NK-92 (cell line): ENCODE measurements around the gene PCYT2.

Experiments
- DNase-seq: peaks from one replicate; lab custom pipeline; 2025; ENCODE audit not compliant: unreplicated experiment; lab: John Stamatoyannopoulos, UW

Gene PCYT2

DNA sequence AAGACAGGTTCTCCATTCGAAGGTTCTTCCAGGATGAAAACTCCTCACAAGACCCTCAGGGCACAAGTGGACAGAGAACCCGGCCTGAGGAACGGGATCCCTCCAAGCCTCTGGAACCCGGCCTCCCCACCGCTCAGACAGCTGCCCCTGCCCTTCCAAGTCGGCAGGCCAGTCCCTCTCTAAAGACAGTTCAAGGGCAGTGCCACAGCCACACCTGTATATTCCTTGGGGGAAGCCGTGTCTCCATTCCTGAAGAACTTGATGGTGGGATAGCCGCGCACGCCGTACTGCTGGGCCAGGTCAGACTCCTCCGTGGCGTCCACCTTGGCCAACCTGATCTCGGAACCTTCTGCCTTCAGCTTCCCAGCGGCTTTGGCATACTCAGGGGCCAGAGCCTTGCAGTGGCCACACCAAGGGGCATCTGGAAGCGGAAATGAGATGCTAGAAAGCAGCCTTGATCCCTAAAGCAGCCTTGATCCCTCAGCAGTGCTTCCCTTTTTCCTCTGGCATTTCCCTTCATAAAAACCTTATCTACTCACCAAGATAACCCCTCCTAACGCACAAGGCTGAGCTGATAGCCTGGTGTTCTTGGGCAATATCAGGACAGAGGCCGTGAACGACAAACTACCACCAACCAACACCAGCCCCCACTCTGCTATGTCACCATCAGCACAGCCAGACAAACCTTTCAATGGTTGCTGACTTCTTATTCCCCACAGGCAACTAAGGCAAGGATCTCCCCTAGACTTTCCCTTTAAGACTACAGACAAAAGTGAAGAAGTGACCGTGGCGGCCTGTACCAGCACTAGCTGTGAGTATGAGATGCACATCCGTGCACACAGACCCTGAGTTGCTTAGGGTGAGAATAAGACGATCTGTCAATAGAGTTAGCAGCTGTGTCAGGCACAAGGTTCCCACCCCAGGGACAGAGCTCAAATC lies 52.0 kb downstream of the PCYT2 start:
- DNase-seq, result no peak

- DNase-seq, result no peak
These were observed 52.8 kb downstream of the PCYT2 start for GRCh38 chr17:81858170-81858966.

DNA sequence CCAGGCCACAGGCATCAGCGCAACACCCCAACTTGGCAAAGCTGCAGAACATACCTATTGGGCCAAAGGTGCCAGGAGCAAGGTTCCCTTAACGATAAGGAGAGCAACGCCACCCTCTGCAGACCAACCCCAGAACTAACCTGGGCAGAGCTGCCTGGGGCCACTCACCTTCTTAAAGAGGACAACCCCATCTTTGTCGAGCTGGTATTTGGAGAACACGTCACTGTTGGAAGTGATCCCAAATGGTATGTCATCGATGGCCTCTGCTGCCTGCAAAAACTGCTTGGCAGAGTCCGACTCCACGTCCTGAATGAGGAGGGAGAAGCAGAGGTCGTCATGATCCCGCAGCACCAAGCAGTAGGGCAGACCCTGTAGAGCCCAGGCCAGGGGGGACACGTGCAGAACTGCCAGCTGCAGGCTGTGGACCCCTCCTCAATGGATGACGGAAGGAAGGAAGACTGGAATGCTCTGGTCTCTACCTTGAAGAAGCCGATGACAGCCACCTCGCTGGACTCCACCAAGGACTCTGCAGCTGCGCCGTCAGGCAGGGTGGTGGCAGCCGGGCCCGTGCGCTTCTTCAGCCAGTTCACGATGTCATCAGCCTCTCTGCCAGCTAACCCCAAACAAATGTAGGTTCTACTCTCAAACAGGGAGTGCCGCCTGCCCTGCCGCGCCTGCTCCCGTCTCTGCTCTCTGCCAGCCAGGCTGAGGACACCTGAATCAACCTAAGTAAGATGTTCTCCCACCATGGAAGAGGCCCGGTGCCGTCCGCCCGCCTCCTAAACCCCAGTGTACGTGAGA lies 56.0 kb downstream of the PCYT2 start:
- no peak for DNase-seq

DNA sequence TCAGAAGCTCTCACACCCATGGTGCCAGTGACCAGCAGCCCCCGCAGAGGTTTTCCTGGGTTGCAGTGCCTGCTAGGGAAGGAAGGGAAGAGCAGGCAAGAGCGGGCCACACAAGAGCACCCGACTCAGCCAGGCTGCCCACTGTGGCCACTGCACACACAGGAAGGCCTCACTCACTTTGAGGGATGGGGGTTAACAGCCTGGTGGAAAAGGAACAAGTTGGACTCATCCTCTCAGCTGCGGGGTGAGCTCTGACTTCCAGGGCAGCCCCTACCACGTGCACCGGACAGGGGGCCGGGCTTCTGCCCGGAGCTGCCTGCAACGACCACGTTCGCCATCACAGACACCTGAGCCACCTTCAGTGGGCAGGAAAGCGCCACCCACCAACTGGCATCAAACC lies 59.0 kb downstream of the PCYT2 start:
- DNase-seq, result no peak

DNA sequence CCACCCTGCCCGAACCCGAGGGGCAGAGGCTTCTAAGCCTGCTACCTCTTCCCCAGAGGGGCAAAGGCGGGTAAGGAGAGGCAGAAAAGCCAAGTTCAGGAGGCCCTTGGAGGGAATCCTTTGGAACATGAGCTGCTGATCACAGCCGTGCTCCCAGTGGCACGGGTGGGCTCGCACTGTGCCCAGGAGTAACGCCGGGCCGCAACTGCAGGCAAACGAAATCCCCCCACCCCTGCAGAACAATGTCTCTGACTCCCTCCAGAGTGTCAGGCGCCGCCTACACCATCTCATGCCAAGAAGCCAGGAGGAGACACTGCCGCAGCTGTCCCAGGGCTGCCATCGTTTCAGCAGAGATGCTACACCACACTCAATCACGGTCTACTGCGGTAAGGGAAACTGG lies 59.8 kb downstream of the PCYT2 start:
- DNase-seq, result no peak
